HCT116 (cell line): Measurements from ENCODE around the gene A2M.

Source experiments
- ATF3 ChIP-seq: IDR thresholded peaks from 2 replicates; pipeline ENCODE4 v1.6.1; 2012
- CBX3 ChIP-seq: IDR thresholded peaks from 2 replicates; pipeline ENCODE4 v1.6.1; 2012; ENCODE audit warnings: low read depth
- CEBPB ChIP-seq: IDR thresholded peaks from 2 replicates; pipeline ENCODE4 v1.6.1; 2012; ENCODE audit warnings: low read depth
- CTCF ChIP-seq, 3 experiments: fragments of 200-600 bp in 1 of 3; sonication (generic) in 1 of 3; IDR thresholded peaks in 2 of 3; conservative IDR thresholded peaks in 1 of 3; 2 replicates each; pipeline ENCODE4 v1.5.1; 2012 to 2017; ENCODE audit warnings: low read depth in 2 of 3, low read length in 2 of 3, antibody characterized with exemption in 1 of 3, borderline replicate concordance in 1 of 3, control low read depth in 1 of 3, mild to moderate bottlenecking in 1 of 3, mixed read lengths in 1 of 3, mixed run types in 1 of 3, moderate library complexity in 1 of 3; ENCODE audit not compliant: insufficient read depth in 1 of 3
- EGR1 ChIP-seq: IDR thresholded peaks from 2 replicates; pipeline ENCODE4 v1.6.1; 2012; ENCODE audit warnings: low read depth
- FOSL1 ChIP-seq: IDR thresholded peaks from 2 replicates; pipeline ENCODE4 v1.6.1; 2012; ENCODE audit warnings: low read depth
- JUND ChIP-seq: IDR thresholded peaks from 2 replicates; pipeline ENCODE4 v1.6.1; 2012
- POLR2A ChIP-seq: IDR thresholded peaks from 2 replicates; pipeline ENCODE4 v1.7.0; 2011; ENCODE audit warnings: borderline replicate concordance; ENCODE audit not compliant: insufficient read depth, insufficient read length; ENCODE audit errors: extremely low read depth
- POLR2AphosphoS5 ChIP-seq: IDR thresholded peaks from 2 replicates; pipeline ENCODE4 v1.6.1; 2011; ENCODE audit warnings: mild to moderate bottlenecking, low read depth, low read length, moderate library complexity
- RAD21 ChIP-seq: IDR thresholded peaks from 2 replicates; pipeline ENCODE4 v1.6.1; 2012; ENCODE audit warnings: low read depth, mild to moderate bottlenecking
- SIN3A ChIP-seq: IDR thresholded peaks from 2 replicates; pipeline ENCODE4 v1.6.1; 2012; ENCODE audit warnings: low read depth
- SP1 ChIP-seq: IDR thresholded peaks from 2 replicates; pipeline ENCODE4 v1.6.1; 2012; ENCODE audit warnings: low read depth
- YY1 ChIP-seq: IDR thresholded peaks from 2 replicates; pipeline ENCODE4 v1.6.1; 2011; ENCODE audit warnings: low read length, low read depth, moderate library complexity, mild to moderate bottlenecking; ENCODE audit not compliant: insufficient replicate concordance; ENCODE audit errors: extremely low read depth
- ZFX ChIP-seq: fragments of 450-650 bp; IDR thresholded peaks from 2 replicates; pipeline ENCODE4 v1.6.1; 2017

GRCh38 chr12:9084417-9084816 is 31.3 kb downstream of the A2M start:
- TF ChIP-seq POLR2A = no peak
- no peak for TF ChIP-seq POLR2AphosphoS5
- TF ChIP-seq ZFX = no peak
- TF ChIP-seq EGR1 = no peak
- no peak for TF ChIP-seq CTCF (IDR thresholded peaks at IDR 0.05 in 2 of 3, conservative IDR thresholded peaks at IDR 0.05 in 1 of 3; ENCODE audit: borderline replicate concordance in 1 of 3, insufficient read depth in 1 of 3, low read depth in 2 of 3, low read length in 2 of 3)
- no peak for TF ChIP-seq JUND
- TF ChIP-seq YY1 = no peak
- no peak for TF ChIP-seq CEBPB
- TF ChIP-seq SIN3A = no peak
- TF ChIP-seq SP1 = no peak
- TF ChIP-seq ATF3 = no peak
- no peak for TF ChIP-seq RAD21
- no peak for TF ChIP-seq CBX3
- TF ChIP-seq FOSL1 = no peak
